Inferior parietal cortex (tissue), 1 donor: ENCODE data around the gene EPAS1.

ENCODE experiments used
- DNase-seq: peaks from one replicate; pipeline ENCODE4 v3.0.0-alpha.2; 2016; ENCODE audit errors: extremely low spot score

The EPAS1 gene

GRCh38 chr2:46300406-46300832, 3.2 kb downstream of the EPAS1 start:
- DNase-seq = no peak

- no peak for DNase-seq
Observed at GRCh38 chr2:46302005-46302695, 4.9 kb downstream of the EPAS1 start.

- no peak for DNase-seq
Observed at GRCh38 chr2:46303233-46303632, 6.0 kb downstream of the EPAS1 start.

GRCh38 chr2:46303822-46304221, 6.6 kb downstream of the EPAS1 start:
- DNase-seq = no peak

- DNase-seq = no peak
Observed at GRCh38 chr2:46304635-46305034, 7.4 kb downstream of the EPAS1 start.

GRCh38 chr2:46305187-46305586, 8.0 kb downstream of the EPAS1 start:
- no peak for DNase-seq

- DNase-seq = no peak
Observed at GRCh38 chr2:46305767-46306166, 8.6 kb downstream of the EPAS1 start.

- DNase-seq = no peak
Observed at GRCh38 chr2:46306330-46306751, 9.1 kb downstream of the EPAS1 start.

- no peak for DNase-seq
Observed at GRCh38 chr2:46306988-46307655, 9.9 kb downstream of the EPAS1 start.

- no peak for DNase-seq
Observed at GRCh38 chr2:46308081-46308480, 10.9 kb downstream of the EPAS1 start.

GRCh38 chr2:46308629-46309028, 11.4 kb downstream of the EPAS1 start:
- DNase-seq = no peak

- no peak for DNase-seq
Observed at GRCh38 chr2:46309052-46309953, 12.1 kb downstream of the EPAS1 start.

GRCh38 chr2:46310446-46310845, 13.2 kb downstream of the EPAS1 start:
- DNase-seq = no peak

GRCh38 chr2:46311651-46312223, 14.5 kb downstream of the EPAS1 start:
- DNase-seq = no peak

- no peak for DNase-seq
Observed at GRCh38 chr2:46313063-46313462, 15.9 kb downstream of the EPAS1 start.

- DNase-seq = no peak
Observed at GRCh38 chr2:46314065-46314835, 17.0 kb downstream of the EPAS1 start.

GRCh38 chr2:46315103-46315890, 18.1 kb downstream of the EPAS1 start:
- DNase-seq = no peak

- no peak for DNase-seq
Observed at GRCh38 chr2:46317094-46317486, 19.9 kb downstream of the EPAS1 start.

- DNase-seq = no peak
Observed at GRCh38 chr2:46318579-46319460, 21.6 kb downstream of the EPAS1 start.
